GM08714 (cell line): ENCODE results near the gene TLR9.

Source experiments
- H3K4me3 ChIP-seq: fragments of 200-500 bp; sonication (Bioruptor generic); 2 replicates; pipeline ENCODE4 v1.5.1; 2014; ENCODE audit warnings: mild to moderate bottlenecking, low read length, inconsistent platforms
- ZNF274 ChIP-seq: IDR thresholded peaks from 2 replicates; pipeline ENCODE4 v1.6.1; 2012; ENCODE audit warnings: mild to moderate bottlenecking, low read depth, low read length

Gene TLR9

GRCh38 chr3:52176180-52176752, 49.2 kb downstream of the TLR9 start:
- H3K4me3 ChIP-seq = no peak overlapping the region
- TF ChIP-seq ZNF274 = no peak

- H3K4me3 ChIP-seq = no peak overlapping the region
- no peak for TF ChIP-seq ZNF274
These were observed 49.8 kb downstream of the TLR9 start for GRCh38 chr3:52175416-52176179.

- no peak for TF ChIP-seq ZNF274
- H3K4me3 ChIP-seq = no peak overlapping the region
These were observed 50.5 kb downstream of the TLR9 start for GRCh38 chr3:52174896-52175295.

- no peak overlapping the region for H3K4me3 ChIP-seq
- no peak for TF ChIP-seq ZNF274
These were observed 52.3 kb downstream of the TLR9 start for GRCh38 chr3:52173101-52173500.

GRCh38 chr3:52172262-52172757, 53.1 kb downstream of the TLR9 start:
- H3K4me3 ChIP-seq = no peak overlapping the region
- TF ChIP-seq ZNF274 = no peak

- no peak overlapping the region for H3K4me3 ChIP-seq
- no peak for TF ChIP-seq ZNF274
These were observed 53.8 kb downstream of the TLR9 start for GRCh38 chr3:52171514-52172261.
